Right kidney (tissue), 1 donor: Measurements from ENCODE around the gene ABCF3.

Experiments
- DNase-seq: peaks from one replicate; pipeline ENCODE4 v3.0.0-alpha.2; 2016

Gene ABCF3

GRCh38 chr3:184185461-184186183 lies 377 bp upstream of the ABCF3 start:
- peak; percentile 92 for DNase-seq

GRCh38 chr3:184186902-184187207 lies 856 bp downstream of the ABCF3 start:
- no peak for DNase-seq

GRCh38 chr3:184188080-184188479 lies 2.1 kb downstream of the ABCF3 start:
- no peak for DNase-seq

GRCh38 chr3:184189421-184189820 lies 3.4 kb downstream of the ABCF3 start:
- DNase-seq, result no peak

GRCh38 chr3:184192889-184193288 lies 6.9 kb downstream of the ABCF3 start:
- no peak for DNase-seq

GRCh38 chr3:184193991-184194539 lies 8.1 kb downstream of the ABCF3 start:
- no peak for DNase-seq

GRCh38 chr3:184196536-184196935 lies 10.5 kb downstream of the ABCF3 start:
- no peak for DNase-seq

GRCh38 chr3:184198509-184198908 lies 12.5 kb downstream of the ABCF3 start:
- no peak for DNase-seq

GRCh38 chr3:184200825-184201224 lies 14.8 kb downstream of the ABCF3 start:
- no peak for DNase-seq

- DNase-seq, result no peak
Observed at GRCh38 chr3:184203526-184203925, 17.5 kb downstream of the ABCF3 start.

- no peak for DNase-seq
Observed at GRCh38 chr3:184209146-184209923, 23.3 kb downstream of the ABCF3 start.

- DNase-seq, result no peak
Observed at GRCh38 chr3:184211297-184211696, 25.3 kb downstream of the ABCF3 start.

GRCh38 chr3:184211718-184212117 lies 25.7 kb downstream of the ABCF3 start:
- DNase-seq, result no peak

GRCh38 chr3:184218814-184219213 lies 32.8 kb downstream of the ABCF3 start:
- DNase-seq, result no peak

- DNase-seq, result no peak
Observed at GRCh38 chr3:184222521-184222920, 36.5 kb downstream of the ABCF3 start.

GRCh38 chr3:184223946-184224345 lies 37.9 kb downstream of the ABCF3 start:
- DNase-seq, result no peak

- DNase-seq, result no peak
Observed at GRCh38 chr3:184227481-184227935, 41.5 kb downstream of the ABCF3 start.

GRCh38 chr3:184228376-184229137 lies 42.6 kb downstream of the ABCF3 start:
- DNase-seq, result peak; percentile 16

GRCh38 chr3:184229394-184230080 lies 43.5 kb downstream of the ABCF3 start, which contains the start of gene VWA5B2:
VWA5B2 (plus strand) TSS chr3:184229585; CDS start chr3:184230529, 944 bp downstream.
- peak; percentile 75 for DNase-seq

GRCh38 chr3:184230081-184230602 lies 44.1 kb downstream of the ABCF3 start:
- DNase-seq, result peak; percentile 43

- DNase-seq, result peak; percentile 13
Observed at GRCh38 chr3:184230603-184231528, 44.9 kb downstream of the ABCF3 start.
